AG04450 (cell line): ENCODE measurements around the gene CDK6. TPM values are rescaled to one million over a fixed set of nuclear protein-coding genes. Genes with fewer than 3 reads are reported as not detected.

Experiments used
- CTCF ChIA-PET: fragments of 300-600, 350-600 bp; formaldehyde crosslinking; extraction: SDS; loops from one replicate; lab custom pipeline; 2022; ENCODE audit warnings: antibody characterized with exemption, inconsistent platforms; lab: Charles Lee
- POLR2A ChIA-PET: fragments of 350-600 bp; formaldehyde crosslinking; extraction: SDS; loops from one replicate; lab custom pipeline; 2021; ENCODE audit warnings: antibody characterized with exemption, inconsistent platforms; lab: Yijun Ruan, JAX
- DNase-seq: peaks from one replicate; pipeline ENCODE4 v3.0.0-alpha.2; 2011; ENCODE audit warnings: low read depth, low spot score
- H3K27ac ChIP-seq: one replicate; pipeline ENCODE4 v1.5.1; 2012; ENCODE audit warnings: low read depth, low read length, control low read depth
- H3K27me3 ChIP-seq: one replicate; pipeline ENCODE4 v1.6.0; 2012; ENCODE audit warnings: low read length; ENCODE audit not compliant: control insufficient read depth, insufficient read depth
- H3K4me3 ChIP-seq: 2 replicates; pipeline ENCODE4 v1.5.1; 2011; ENCODE audit warnings: mild to moderate bottlenecking, low read depth, low read length, control low read depth
- H3K9me3 ChIP-seq: 2 replicates; pipeline ENCODE4 v1.5.1; 2012; ENCODE audit warnings: low read length; ENCODE audit not compliant: control insufficient read depth, insufficient read depth
- polyA plus RNA-seq: library from polyadenylated mRNA; depleted of rRNA; stranded (reverse); fragments of >200 nt; gene quantifications from 2 replicates; pipeline ENCODE4 v1.2.3, GENCODE V29; 2011
- TF ChIP-seq, protein P1 (sequence below): IDR thresholded peaks from 2 replicates; pipeline ENCODE4 v1.5.1; 2011; ENCODE audit warnings: low read depth, low read length, control low read depth, inconsistent platforms

CDK6 gene
- polyA plus RNA-seq, 1 experiment = 40.6 TPM

DNA sequence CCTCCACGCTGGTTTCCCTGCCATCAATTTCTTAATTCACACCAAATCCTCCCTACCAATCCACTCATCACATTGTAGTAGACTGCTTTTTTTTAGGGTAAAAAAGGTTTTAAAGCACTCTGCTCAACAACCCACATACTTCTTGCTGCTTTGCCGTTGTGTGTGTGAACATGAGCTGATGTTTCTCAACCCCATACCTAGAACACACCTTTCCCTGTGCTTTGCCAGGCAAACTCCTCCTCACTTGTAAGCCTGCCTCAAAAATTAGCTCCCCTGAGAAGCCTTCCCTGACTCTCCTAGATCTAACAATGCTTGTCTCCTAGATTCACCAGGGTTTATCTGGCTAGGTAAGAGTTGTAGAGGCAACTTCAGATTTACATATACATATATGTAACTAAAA lies 127.2 kb downstream of the CDK6 start:
- no peak for DNase-seq
- CTCF ChIA-PET = interaction anchor here (0.6 kb wide), 1 partner anchor 33 kb away, joined by 4 read pairs; no protein-coding TSS in a partner anchor
- Histone ChIP-seq H3K27ac (no peak overlapping the region), H3K4me3 (no peak overlapping the region), H3K27me3 (no peaks in the 10 kb centered on the region), H3K9me3 (no peaks in the 10 kb centered on the region)
- TF ChIP-seq, protein P1, sequence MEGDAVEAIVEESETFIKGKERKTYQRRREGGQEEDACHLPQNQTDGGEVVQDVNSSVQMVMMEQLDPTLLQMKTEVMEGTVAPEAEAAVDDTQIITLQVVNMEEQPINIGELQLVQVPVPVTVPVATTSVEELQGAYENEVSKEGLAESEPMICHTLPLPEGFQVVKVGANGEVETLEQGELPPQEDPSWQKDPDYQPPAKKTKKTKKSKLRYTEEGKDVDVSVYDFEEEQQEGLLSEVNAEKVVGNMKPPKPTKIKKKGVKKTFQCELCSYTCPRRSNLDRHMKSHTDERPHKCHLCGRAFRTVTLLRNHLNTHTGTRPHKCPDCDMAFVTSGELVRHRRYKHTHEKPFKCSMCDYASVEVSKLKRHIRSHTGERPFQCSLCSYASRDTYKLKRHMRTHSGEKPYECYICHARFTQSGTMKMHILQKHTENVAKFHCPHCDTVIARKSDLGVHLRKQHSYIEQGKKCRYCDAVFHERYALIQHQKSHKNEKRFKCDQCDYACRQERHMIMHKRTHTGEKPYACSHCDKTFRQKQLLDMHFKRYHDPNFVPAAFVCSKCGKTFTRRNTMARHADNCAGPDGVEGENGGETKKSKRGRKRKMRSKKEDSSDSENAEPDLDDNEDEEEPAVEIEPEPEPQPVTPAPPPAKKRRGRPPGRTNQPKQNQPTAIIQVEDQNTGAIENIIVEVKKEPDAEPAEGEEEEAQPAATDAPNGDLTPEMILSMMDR = no peak
- POLR2A ChIA-PET = no interaction called here

DNA sequence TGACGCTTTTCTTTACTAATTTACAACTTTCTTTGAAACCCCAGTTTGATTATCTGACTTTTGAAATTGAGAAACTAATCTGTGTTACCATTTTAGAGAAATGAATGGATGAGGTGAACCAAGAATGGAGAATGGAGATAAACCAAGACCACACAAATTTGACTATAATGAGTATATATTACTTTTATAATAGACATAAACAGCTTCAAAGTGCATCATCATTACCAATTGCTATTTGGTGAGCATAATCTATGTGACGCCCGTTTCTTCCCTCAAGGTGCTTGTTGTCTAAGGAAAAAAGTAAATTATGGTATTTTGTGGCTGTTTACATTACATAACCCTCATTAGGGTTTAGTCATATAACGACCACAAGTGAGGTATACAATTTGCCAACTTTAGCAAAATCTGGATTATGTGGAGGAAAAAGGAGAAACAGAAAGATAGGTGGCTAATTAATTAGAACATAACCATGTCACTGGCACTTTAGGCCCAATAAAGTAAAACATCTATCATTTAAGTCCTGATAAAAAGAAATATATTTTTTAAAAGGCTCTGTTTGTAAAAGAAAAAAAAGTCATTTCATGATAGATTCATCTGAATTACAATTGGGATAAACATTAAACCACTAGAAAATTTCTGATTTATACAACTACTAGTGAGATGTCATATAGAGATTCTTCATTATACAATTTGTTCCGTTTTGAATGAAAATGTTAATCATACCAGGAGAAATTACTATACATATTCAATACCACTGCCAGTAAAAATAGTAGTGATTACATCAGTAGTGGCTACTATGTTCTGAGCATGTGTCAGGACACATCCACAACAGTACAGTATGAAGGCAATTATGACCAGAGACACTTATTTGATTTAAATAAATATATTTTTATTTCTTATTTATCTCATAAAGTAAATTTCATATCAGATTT lies 128.0 kb downstream of the CDK6 start:
- ChIA-PET POLR2A (no interaction called here), CTCF (no interaction called here)
- H3K9me3 ChIP-seq = no peaks in the 10 kb centered on the region
- H3K4me3 ChIP-seq = no peak overlapping the region
- H3K27me3 ChIP-seq = no peaks in the 10 kb centered on the region
- TF ChIP-seq, protein P1 = no peak
- no peak overlapping the region for H3K27ac ChIP-seq
- DNase-seq = no peak

DNA sequence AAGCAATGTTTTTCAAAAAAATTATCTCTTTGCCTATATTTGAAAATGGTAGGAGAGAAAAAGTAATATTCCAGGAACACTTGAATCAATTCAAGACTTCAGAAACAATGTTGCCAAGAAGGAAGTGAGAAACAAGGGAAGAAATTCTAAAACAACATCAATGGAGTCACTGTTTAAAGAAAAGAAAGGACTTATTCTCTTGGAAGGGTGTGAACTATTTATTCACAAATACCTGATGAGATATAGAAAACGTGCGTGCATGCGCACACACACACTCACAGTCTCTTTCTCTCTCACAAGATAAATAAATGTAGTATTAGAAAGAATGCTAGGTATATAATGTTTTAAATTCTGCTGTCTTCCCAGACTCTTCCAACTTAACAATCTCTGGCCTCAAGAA lies 128.9 kb downstream of the CDK6 start:
- Histone ChIP-seq H3K9me3 (no peaks in the 10 kb centered on the region), H3K27me3 (no peaks in the 10 kb centered on the region), H3K4me3 (no peak overlapping the region), H3K27ac (no peak overlapping the region)
- no peak for DNase-seq
- ChIA-PET POLR2A (no interaction called here), CTCF (no interaction called here)
- TF ChIP-seq, protein P1 = no peak

DNA sequence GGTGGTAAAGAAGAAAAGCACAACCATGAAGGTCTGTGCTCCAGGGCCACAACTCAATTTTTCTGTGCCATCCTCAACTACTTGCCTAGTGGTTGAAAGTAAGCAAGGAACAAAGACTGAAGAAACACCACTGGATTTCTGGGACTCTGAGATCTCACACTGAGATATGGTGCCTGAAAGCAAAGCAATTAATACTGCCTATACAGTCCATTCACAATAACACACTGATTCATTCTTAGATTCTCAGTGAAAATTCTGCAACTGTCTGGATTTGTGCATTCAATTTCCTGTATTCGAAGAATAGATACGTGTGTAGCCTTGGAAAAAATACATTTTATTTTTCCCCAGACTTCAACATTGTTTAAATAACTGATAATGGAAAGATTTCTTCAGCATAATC lies 129.8 kb downstream of the CDK6 start:
- DNase-seq = no peak
- ChIA-PET CTCF (no interaction called here), POLR2A (no interaction called here)
- H3K4me3 ChIP-seq = no peak overlapping the region
- no peak overlapping the region for H3K27ac ChIP-seq
- H3K27me3 ChIP-seq = no peaks in the 10 kb centered on the region
- H3K9me3 ChIP-seq = no peaks in the 10 kb centered on the region
- TF ChIP-seq, protein P1 = no peak

DNA sequence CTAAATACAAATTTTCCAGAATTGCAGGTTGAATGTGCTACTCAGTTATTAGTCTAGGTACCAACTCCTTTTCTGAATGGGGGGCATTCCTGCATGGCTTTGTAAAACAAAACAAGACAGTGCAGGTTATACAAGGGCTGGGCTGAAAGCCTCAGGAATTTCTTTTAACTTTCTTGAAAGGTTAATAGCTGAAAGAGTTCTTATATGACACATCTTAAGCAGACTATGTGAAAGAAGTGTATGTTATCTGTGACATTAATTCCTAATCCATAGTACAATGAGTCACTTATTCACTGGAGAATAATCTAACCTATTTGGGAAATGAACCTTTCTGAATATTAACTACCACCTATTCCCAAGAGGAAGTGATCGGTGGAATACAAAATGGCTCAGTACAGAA lies 130.5 kb downstream of the CDK6 start:
- POLR2A ChIA-PET = no interaction called here
- H3K27ac ChIP-seq = no peak overlapping the region
- no peak for DNase-seq
- TF ChIP-seq, protein P1 = no peak
- no peaks in the 10 kb centered on the region for H3K27me3 ChIP-seq
- H3K9me3 ChIP-seq = no peaks in the 10 kb centered on the region
- H3K4me3 ChIP-seq = no peak overlapping the region
- CTCF ChIA-PET = no interaction called here
